Right kidney (tissue), 1 donor: ENCODE results near the gene KLRC3.
"Not testable (repeated sequence)": the region's sequence is repeated elsewhere in the genome, so short reads cannot be mapped to it uniquely, and the experiment has no call there.

Experiments
- DNase-seq: peaks from one replicate; pipeline ENCODE4 v3.0.0-alpha.2; 2016

The KLRC3 gene

DNA sequence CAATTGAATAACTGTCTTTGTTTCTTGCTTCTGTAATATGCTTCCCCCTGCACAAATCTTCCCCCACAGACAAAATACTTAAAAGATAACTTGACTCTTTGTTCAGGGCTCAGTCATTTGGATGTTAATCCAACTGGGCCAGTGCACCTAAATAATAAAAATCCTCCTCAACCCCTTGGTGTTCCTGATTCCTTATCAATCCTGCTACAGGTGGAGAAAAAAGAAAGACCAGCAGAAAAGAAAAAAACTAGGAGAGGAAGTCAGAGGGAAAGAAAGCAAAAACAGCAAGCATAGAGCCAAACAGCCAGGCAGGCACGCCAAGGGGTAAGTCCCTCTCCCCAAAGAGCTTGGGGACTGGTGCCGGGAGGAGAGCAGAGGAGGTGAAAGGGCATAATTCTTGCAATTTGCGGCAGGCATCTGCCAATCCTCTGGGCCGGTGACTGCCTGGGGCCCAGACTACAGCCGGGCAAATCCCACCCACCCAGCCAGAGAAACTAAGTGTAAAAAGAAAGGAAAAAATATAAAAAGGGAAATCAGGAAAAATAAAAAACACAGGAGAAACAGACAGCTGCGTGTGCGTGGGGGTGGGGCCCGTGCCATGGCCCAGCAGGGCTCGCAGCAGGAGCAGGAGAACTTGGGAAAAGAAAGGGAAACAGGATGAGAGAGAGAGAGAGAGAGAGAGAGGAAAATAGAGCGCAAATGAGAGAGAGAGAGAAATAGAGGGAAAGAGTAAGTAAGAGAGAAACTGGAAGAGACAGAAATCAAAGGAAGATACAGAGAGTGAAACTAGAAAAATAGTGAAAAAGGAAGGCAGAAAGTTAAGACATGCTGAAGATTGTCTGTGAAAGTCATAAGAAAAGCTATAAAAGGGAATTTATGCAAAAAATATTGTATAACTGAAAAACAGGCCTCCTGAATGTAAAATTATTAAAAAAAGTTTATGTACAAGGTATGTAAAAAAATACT lies 51.9 kb downstream of the KLRC3 start:
- peak; percentile 15 for DNase-seq

GRCh38 chr12:10367714-10368113 lies 52.7 kb downstream of the KLRC3 start:
- not testable (repeated sequence) for DNase-seq

GRCh38 chr12:10366875-10367274 lies 53.5 kb downstream of the KLRC3 start:
- no peak for DNase-seq

DNA sequence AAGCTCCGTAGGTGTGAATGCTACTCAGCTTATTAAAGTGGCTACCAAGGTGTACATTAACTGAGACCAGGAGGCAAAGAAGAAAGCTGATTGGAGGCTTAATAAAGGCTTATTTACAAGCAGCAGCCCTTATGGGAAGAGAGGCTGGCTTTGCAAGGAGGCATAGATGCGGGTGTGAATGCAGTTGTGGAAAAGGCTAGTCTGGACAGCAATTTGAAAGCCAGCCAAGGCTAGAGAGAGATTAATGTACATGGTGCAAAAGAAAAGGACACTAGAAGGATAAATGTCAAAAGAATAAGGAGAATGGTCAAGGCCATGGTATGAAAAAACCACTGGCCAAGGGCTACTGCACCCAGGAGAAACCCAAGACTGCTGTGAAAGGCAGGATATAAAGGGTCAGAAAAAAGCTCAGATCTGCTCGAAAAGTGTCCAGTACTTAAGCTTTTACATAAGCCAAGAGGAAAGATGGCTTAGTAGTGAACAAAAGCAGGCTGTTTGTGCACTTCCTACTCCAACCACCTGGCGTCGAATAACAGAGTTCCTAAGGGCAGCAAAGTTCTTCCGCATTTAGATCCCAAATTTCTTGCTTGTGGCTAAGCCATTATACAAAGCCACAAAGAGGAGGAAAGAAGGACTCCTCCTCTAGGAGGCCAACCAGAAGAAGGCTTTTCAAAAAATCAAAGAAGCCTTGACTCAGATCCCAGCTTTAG lies 54.5 kb downstream of the KLRC3 start:
- DNase-seq: peak; percentile 62

DNA sequence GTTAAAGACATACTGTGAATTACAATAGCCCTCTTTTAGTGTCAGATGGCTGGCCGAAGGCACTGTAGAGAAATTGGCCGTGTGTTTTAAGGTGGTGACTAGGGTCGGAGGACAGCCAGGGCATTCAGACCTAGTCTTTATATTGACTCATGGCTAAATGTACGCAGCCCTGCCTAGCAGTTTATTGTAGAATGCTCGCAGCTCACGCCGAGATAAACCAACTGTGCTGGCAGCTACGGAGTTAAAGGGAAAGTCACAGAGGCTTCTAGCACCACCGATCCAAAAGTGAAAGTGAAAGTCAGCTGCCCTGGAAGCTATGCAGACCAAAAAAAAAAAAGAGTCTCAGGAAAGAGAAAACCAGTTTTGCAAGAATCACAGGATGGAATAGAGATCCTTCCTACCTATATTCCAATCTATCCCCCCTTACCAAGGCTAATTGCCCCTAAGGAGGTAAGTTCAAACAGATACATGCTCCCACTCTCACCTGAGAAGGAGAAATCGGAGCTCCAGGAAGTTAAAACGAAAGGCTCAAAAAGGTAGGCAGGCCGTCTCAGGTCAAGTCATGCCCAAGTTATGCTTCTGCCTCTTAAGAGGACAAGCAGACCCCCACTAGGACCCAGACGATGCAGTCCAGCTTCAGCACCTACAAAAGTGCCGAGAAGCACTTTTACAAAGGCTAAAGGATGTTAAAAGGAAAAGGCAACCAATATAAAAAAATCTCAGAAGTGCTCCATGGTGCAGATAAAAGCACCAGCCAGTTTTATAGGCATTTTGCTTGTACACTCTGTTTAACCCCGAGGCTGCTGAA lies 55.4 kb downstream of the KLRC3 start:
- peak; percentile 85 for DNase-seq

DNA sequence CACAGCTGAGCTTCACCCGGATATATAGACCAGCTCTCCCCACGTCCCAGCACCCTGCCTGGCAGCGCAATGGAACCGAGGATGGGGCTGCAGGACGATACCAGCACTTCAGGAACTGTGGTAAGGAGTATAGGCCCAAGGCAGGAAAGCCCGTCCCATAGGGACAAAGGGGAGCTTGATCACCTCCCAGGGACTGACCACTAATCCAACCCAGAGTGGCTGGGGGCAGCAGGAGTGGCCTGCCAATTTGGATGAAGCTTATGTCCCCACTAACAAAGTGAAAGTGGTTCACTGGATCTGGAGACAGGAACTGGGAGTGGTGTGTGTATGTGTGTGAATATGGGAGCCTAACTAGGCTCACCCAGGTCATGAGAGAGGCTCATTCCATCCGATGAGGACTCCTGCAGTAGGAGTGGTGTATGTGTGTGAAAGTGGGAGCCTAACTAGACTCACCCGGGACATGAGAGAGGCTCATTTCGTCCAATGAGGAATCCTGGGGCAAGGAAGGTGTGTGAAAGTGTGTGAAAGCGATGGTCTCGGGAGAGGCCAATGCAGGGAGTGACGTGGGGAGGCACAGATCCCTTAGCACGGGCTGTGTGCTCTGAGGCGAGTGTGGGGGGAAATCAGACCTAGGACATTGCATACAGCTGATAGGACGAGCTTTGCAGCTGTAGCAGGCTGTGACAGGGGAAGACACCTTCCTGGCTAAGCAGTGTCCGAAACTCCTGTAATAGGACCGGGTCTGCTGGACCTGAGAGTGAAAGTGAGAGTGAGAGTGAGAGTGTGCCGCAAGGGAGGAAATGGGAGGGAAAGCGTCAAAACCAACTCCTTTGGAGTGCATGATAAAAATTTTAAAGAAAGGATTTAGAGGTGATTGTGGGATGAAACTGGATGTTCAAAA lies 56.2 kb downstream of the KLRC3 start:
- DNase-seq: peak; percentile 89

GRCh38 chr12:10363658-10363913 lies 56.8 kb downstream of the KLRC3 start:
- no peak for DNase-seq

DNA sequence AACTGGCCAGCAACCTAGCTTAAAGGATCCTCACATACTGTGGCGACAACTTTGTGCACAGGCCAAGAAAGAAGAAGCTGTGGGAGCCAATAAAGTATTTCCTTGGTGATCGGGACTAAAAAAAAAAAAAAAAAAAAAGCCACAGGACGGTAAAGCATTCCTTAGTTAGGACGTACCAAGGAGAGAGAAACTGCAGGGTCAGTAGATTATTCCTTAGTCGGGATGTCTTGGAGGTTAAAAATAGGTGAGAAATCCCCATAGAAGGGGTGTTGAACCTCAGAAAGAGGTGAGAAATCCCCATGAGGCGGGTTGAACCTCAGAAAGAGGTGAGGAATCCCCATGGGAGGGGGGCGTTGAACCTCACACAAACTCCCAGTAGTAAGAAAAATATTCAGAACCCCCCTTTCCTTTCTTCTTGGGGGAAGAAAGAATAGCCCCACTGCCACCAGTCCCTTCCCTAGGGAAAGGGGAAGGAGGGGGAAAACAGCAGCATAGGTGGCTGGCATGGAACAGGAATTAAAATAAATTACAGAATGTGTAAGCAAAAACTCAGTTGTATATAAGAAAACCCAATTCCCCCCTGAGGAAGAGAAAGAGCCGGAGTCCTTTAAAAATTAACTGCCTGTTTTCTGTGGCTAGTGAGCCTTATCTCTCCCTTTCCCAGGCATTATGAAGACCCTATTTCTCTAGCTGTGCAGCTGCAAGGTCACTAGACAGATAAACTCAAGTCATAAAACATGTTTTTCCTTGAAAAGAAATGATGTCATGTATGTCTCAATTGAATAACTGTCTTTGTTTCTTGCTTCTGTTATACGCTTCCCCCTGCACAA lies 57.4 kb downstream of the KLRC3 start:
- DNase-seq: peak; percentile 70

GRCh38 chr12:10362325-10362724 lies 58.1 kb downstream of the KLRC3 start:
- peak; percentile 45 for DNase-seq
